Activated CD4-positive, alpha-beta T cell treated with anti-CD3 and anti-CD28 coated beads for 48 hours (primary cell): ENCODE measurements around the gene TAF4.

Source experiments
- DNase-seq: peaks from one replicate; pipeline ENCODE4 v3.0.0-alpha.2; 2020

Gene TAF4

GRCh38 chr20:62055106-62055861, 10.4 kb downstream of the TAF4 start:
- no peak for DNase-seq

- no peak for DNase-seq
Observed at GRCh38 chr20:62054451-62054953, 11.2 kb downstream of the TAF4 start.

- no peak for DNase-seq
Observed at GRCh38 chr20:62053465-62054196, 12.1 kb downstream of the TAF4 start.

GRCh38 chr20:62052842-62053464, 12.7 kb downstream of the TAF4 start:
- no peak for DNase-seq

GRCh38 chr20:62052336-62052841, 13.3 kb downstream of the TAF4 start:
- DNase-seq = no peak

GRCh38 chr20:62051546-62052255, 14.0 kb downstream of the TAF4 start:
- no peak for DNase-seq

GRCh38 chr20:62051144-62051543, 14.5 kb downstream of the TAF4 start:
- no peak for DNase-seq

GRCh38 chr20:62050166-62051120, 15.2 kb downstream of the TAF4 start:
- no peak for DNase-seq

- no peak for DNase-seq
Observed at GRCh38 chr20:62049342-62050165, 16.1 kb downstream of the TAF4 start.

- no peak for DNase-seq
Observed at GRCh38 chr20:62048821-62049291, 16.8 kb downstream of the TAF4 start.

GRCh38 chr20:62048346-62048761, 17.3 kb downstream of the TAF4 start:
- no peak for DNase-seq

- no peak for DNase-seq
Observed at GRCh38 chr20:62047666-62048345, 17.9 kb downstream of the TAF4 start.

- no peak for DNase-seq
Observed at GRCh38 chr20:62046431-62046830, 19.2 kb downstream of the TAF4 start.

- no peak for DNase-seq
Observed at GRCh38 chr20:62045529-62046285, 20.0 kb downstream of the TAF4 start.

GRCh38 chr20:62045118-62045517, 20.6 kb downstream of the TAF4 start:
- DNase-seq = no peak

GRCh38 chr20:62044631-62045030, 21.1 kb downstream of the TAF4 start:
- DNase-seq = no peak

GRCh38 chr20:62043131-62043914, 22.4 kb downstream of the TAF4 start:
- DNase-seq = no peak
